Superior temporal gyrus (tissue), 1 donor: ENCODE results near the gene LMX1B.

Experiments
- DNase-seq: peaks from one replicate; pipeline ENCODE4 v3.0.0-alpha.2; 2016; ENCODE audit errors: extremely low spot score

The LMX1B gene

GRCh38 chr9:126604059-126605055, 9.4 kb upstream of the LMX1B start:
- DNase-seq, result no peak

GRCh38 chr9:126605792-126606482, 7.8 kb upstream of the LMX1B start:
- DNase-seq, result no peak

GRCh38 chr9:126606483-126606870, 7.3 kb upstream of the LMX1B start:
- no peak for DNase-seq

GRCh38 chr9:126607086-126607485, 6.6 kb upstream of the LMX1B start:
- no peak for DNase-seq

GRCh38 chr9:126607731-126608130, 6.0 kb upstream of the LMX1B start:
- no peak for DNase-seq

GRCh38 chr9:126608551-126608950, 5.2 kb upstream of the LMX1B start:
- no peak for DNase-seq

GRCh38 chr9:126609191-126609590, 4.5 kb upstream of the LMX1B start:
- DNase-seq, result no peak

GRCh38 chr9:126609711-126610388, 3.9 kb upstream of the LMX1B start:
- no peak for DNase-seq

GRCh38 chr9:126611193-126611591, 2.5 kb upstream of the LMX1B start:
- DNase-seq, result no peak

- peak; percentile 67 for DNase-seq
Observed at GRCh38 chr9:126611592-126612325, 2.0 kb upstream of the LMX1B start.

- no peak for DNase-seq
Observed at GRCh38 chr9:126612326-126612812, 1.4 kb upstream of the LMX1B start.

- no peak for DNase-seq
Observed at GRCh38 chr9:126612813-126613641, 701 bp upstream of the LMX1B start.

GRCh38 chr9:126614088-126614454, 343 bp downstream of the LMX1B start:
- DNase-seq, result no peak

GRCh38 chr9:126614455-126615244, 922 bp downstream of the LMX1B start:
- DNase-seq, result no peak

- DNase-seq, result no peak
Observed at GRCh38 chr9:126615245-126615790, 1.6 kb downstream of the LMX1B start.

- no peak for DNase-seq
Observed at GRCh38 chr9:126615791-126616447, 2.2 kb downstream of the LMX1B start.

- no peak for DNase-seq
Observed at GRCh38 chr9:126616521-126616976, 2.8 kb downstream of the LMX1B start.

GRCh38 chr9:126617003-126617822, 3.5 kb downstream of the LMX1B start:
- DNase-seq, result no peak
